Nephron progenitor cell (in vitro differentiated cells): ENCODE data around the gene MICALL1.

ENCODE experiments used
- DNase-seq: peaks from one replicate; pipeline ENCODE4 v3.0.0; 2021
- H3K27ac Mint-ChIP-seq: 2 replicates; pipeline ENCODE4 v1.8.0; 2021; ENCODE audit warnings: mild to moderate bottlenecking, moderate library complexity, mixed read lengths
- H3K27me3 Mint-ChIP-seq: 2 replicates; pipeline ENCODE4 v1.8.0; 2021; ENCODE audit warnings: mild to moderate bottlenecking, low read depth, mixed read lengths; ENCODE audit not compliant: poor library complexity
- H3K36me3 Mint-ChIP-seq: 2 replicates; pipeline ENCODE4 v1.8.0; 2021; ENCODE audit warnings: low read depth, mixed read lengths
- H3K4me1 Mint-ChIP-seq: 2 replicates; pipeline ENCODE4 v1.8.0; 2021; ENCODE audit warnings: mixed read lengths
- H3K4me3 Mint-ChIP-seq: 2 replicates; pipeline ENCODE4 v1.8.0; 2021; ENCODE audit warnings: mild to moderate bottlenecking, moderate library complexity, mixed read lengths
- H3K9me3 Mint-ChIP-seq: 2 replicates; pipeline ENCODE4 v1.8.0; 2021; ENCODE audit warnings: mild to moderate bottlenecking, moderate library complexity, mixed read lengths
- TF ChIP-seq, protein P1 (sequence below): fragments of 200-600 bp; sonication (generic); IDR thresholded peaks from 2 replicates; pipeline ENCODE4 v1.5.0; 2021; ENCODE audit warnings: antibody characterized with exemption

Gene MICALL1

DNA sequence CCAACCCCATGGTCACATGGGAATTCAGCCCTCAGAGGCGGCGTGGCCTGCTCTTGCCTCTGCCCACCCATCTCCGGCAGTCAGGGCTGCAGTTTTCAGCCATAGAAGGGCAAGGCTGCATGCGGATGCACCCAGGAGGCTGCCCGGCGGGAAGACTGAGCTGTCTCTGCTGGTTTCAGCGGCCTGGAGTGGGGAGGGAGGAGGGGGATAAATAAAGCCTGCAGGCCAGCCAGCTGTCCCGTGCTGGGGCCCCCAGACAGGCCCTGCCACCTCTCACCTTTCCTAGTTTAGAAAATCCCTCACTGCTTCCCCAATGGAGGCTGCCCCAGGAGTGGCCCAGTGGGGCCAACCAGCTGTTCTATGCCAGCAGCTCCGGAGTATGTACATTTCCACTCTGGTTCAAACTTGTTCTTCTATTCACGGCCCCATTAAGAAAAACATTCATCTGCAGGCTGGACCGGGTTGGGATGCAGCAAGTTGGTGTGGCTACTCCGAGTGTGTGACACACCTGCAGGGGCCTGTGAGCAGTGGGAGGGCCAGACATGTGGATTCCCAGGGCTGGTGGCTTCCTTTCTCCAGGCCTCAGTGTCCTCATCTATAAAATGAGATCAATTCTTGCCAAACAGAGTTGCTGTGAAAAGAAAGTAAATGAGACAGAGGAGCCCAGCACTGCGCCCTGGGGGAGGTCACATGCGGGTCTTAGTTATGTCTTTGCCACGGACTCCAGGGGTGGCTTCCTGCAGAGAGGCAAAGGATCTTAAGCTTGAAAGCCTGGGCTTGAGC is 5.0 kb downstream of the MICALL1 start:
- no peaks in the 10 kb centered on the region for H3K9me3 Mint-ChIP-seq
- peaks cover 22% of the 10 kb centered on the region for H3K36me3 Mint-ChIP-seq
- DNase-seq, result no peak
- H3K4me3 Mint-ChIP-seq, result peak overlapping the region; percentile 32
- H3K4me1 Mint-ChIP-seq, result peaks cover 44% of the 10 kb centered on the region
- no peak overlapping the region for H3K27ac Mint-ChIP-seq
- TF ChIP-seq, protein P1, sequence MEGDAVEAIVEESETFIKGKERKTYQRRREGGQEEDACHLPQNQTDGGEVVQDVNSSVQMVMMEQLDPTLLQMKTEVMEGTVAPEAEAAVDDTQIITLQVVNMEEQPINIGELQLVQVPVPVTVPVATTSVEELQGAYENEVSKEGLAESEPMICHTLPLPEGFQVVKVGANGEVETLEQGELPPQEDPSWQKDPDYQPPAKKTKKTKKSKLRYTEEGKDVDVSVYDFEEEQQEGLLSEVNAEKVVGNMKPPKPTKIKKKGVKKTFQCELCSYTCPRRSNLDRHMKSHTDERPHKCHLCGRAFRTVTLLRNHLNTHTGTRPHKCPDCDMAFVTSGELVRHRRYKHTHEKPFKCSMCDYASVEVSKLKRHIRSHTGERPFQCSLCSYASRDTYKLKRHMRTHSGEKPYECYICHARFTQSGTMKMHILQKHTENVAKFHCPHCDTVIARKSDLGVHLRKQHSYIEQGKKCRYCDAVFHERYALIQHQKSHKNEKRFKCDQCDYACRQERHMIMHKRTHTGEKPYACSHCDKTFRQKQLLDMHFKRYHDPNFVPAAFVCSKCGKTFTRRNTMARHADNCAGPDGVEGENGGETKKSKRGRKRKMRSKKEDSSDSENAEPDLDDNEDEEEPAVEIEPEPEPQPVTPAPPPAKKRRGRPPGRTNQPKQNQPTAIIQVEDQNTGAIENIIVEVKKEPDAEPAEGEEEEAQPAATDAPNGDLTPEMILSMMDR, result no peak
- no peaks in the 10 kb centered on the region for H3K27me3 Mint-ChIP-seq

DNA sequence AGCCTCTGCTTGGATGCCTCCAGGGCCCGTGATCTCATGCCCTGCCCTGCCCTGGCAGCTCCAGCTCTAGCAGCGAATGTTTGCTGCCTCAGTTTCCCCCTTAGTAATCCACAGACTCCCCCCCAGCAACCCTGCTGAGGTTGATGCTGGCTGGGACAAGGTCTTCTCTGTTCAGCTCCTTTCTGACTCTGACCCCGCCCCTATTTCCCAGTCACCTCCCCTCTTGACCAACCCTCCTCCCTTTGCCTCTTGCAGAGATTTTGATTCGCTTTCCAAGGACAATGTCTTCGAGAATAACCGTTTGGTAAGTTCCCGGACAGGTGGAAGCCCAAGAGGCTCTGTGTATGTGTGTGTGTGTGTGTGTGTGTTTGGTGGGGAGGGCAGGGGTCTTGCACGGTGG is 5.6 kb downstream of the MICALL1 start:
- Mint-ChIP-seq H3K36me3 (peaks cover 22% of the 10 kb centered on the region), H3K27me3 (no peaks in the 10 kb centered on the region), H3K4me3 (no peak overlapping the region), H3K9me3 (no peaks in the 10 kb centered on the region), H3K4me1 (peaks cover 44% of the 10 kb centered on the region), H3K27ac (no peak overlapping the region)
- no peak for DNase-seq
- TF ChIP-seq, protein P1, result no peak

DNA sequence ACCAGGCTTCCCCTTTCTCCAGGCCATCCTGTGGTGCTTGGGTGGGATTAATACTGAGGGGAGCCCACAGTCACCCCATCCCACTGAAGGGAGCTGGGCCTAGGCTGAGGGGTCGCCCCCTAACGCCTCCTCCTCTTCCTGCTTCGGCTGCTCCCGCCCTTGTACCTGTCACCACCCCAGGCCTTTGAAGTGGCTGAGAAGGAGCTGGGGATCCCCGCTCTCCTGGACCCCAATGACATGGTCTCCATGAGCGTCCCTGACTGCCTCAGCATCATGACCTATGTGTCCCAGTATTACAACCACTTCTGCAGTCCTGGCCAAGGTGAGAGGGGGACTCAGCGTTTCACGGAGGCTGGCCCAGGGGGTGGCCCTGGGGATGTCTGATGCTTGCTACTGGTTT is 6.1 kb downstream of the MICALL1 start:
- H3K4me3 Mint-ChIP-seq, result no peak overlapping the region
- H3K27ac Mint-ChIP-seq, result no peak overlapping the region
- peaks cover 40% of the 10 kb centered on the region for H3K4me1 Mint-ChIP-seq
- peaks cover 22% of the 10 kb centered on the region for H3K36me3 Mint-ChIP-seq
- TF ChIP-seq, protein P1, result no peak
- H3K9me3 Mint-ChIP-seq, result no peaks in the 10 kb centered on the region
- no peak for DNase-seq
- no peaks in the 10 kb centered on the region for H3K27me3 Mint-ChIP-seq

DNA sequence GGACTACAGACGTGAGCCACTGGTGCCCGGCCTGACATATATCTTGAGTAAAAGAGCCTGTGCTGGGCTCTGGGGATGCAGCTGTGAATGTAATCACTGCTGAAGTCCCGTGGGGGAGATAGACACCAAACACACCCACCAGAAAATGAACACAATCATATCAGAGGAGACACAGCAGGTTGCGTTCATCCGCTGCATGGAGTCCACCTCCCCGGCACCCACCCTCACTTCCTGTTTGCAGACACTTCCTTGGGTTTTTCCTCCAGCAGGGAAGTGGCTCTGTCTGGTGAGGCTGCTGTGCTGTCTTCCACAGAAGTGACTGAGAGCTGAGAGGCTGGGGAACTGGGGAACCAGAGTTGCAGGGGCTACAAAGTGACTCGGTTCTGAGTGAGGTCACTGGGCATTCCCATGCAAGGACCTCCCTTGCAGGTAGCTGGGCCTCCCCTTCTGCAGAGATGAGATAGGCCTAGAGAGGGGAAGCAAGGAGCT is 7.2 kb downstream of the MICALL1 start:
- Mint-ChIP-seq H3K27ac (peak overlapping the region; percentile 61), H3K9me3 (no peaks in the 10 kb centered on the region), H3K4me3 (no peak overlapping the region), H3K4me1 (peaks cover 39% of the 10 kb centered on the region), H3K27me3 (no peaks in the 10 kb centered on the region), H3K36me3 (peaks cover 17% of the 10 kb centered on the region)
- TF ChIP-seq, protein P1, result no peak
- DNase-seq, result no peak

DNA sequence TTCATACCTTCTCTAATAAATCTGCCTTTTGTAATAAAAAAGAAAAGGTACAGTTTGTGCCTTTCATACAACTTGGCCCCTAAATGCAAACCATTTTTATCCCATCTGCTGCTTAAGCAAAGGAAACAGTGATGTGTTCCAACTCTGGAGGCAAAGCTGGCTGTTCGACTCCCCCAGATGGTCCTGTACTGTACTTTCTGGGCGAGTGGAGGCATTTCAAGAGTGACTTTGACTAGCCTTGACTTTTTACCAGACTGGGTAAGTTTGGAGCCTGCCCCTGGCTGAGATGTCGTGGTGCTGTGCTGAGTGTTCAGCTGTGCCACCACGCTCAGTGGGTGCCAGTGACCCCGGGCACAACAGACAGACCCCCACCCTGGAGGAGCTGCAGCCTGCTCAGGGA is 10.2 kb downstream of the MICALL1 start:
- Mint-ChIP-seq H3K27ac (no peak overlapping the region), H3K4me3 (no peak overlapping the region), H3K4me1 (peaks cover 17% of the 10 kb centered on the region), H3K36me3 (peaks cover 17% of the 10 kb centered on the region), H3K9me3 (no peaks in the 10 kb centered on the region), H3K27me3 (no peaks in the 10 kb centered on the region)
- no peak for DNase-seq
- TF ChIP-seq, protein P1, result no peak
